ENCODE results near the gene SCN3A.

The SCN3A gene

GRCh38 chr2:165112133-165112573, 91.7 kb downstream of the SCN3A start:
- no peak for DNase-seq (ENCODE audit: low spot score)

DNA sequence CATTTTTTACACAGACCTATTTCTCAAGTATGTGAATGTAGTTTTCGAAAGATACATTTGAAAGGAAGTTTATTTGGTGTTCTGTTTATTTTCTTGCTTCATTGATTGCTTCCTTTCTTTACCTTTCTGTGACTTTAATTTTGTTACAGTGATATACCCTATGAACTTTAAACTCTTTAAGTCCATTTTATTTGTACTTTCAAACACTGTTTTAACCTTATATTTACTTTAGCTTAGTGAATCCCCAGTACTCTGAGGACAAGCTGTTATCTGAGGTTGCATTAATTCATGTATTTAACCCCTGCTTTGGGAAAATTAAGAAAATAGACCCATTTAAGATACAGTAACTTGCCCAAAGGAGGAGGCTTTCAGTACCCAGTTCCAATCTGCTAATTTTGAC, 93.5 kb downstream of the SCN3A start:
- DNase-seq (ENCODE audit: low spot score): no peak

DNA sequence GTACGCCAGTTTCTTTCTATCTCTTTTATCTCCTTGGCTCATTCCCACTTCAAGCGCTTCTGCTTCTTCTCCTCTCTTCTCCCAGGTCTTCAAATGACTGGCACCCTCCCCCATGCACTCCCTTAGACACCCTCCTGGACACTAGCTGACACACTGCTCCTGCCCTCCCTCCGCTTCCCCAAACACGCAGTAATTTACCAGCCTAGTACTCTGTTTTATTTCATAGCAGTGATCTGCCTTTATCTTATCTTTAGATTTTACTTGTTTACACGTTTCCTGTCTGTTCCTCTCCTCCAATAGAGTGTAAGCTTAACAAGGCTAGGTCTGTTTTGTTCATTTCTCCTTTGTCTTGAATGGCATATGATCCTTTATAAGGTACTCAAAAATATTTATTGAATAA, 93.9 kb downstream of the SCN3A start:
- DNase-seq (ENCODE audit: low spot score): no peak

DNA sequence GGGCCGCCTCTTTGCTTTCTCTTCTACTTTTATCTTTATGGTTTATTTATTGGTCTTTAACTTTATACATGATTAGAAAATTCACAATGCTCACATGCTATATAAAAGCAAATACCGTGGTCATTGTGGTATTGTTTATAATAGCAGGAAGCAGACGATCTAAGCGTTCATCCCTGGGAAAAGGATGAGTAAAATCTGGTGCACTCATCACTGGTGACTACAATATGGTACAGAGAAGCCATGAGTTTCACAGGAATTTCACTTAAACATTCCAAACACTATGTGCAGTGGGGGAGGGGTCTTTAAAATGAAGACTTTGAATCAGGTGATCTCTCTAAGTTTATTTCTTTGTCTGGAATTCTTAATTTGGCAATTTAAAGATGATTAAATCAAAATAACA, 97.9 kb downstream of the SCN3A start:
- peak; percentile 2 for DNase-seq (ENCODE audit: low spot score)

- no peak for DNase-seq (ENCODE audit: low spot score)
Measured at GRCh38 chr2:165087933-165088901, 115.6 kb downstream of the SCN3A start.

- DNase-seq (ENCODE audit: low spot score): no peak
Measured at GRCh38 chr2:165086337-165086736, 117.5 kb downstream of the SCN3A start.

GRCh38 chr2:165083326-165083725, 120.5 kb downstream of the SCN3A start:
- no peak for DNase-seq (ENCODE audit: low spot score)

DNA sequence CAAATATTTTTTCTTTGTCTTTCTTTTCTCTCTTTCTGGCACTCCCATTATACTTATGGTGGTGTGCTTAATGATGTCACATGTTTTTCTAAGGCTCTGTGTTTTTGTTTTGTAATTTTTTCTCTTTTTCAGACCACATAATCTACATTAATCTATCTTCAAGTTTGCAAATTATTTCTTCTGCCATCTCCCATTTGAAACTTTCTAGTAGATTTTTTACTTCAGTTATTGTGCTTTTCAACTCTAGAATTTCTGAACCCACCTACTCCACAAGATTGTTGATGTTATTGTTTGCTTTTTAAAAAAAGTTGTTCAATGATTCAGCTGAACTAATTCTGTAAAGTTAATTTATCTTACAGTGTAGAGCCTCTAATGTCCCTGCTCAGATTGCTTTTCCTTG, 121.4 kb downstream of the SCN3A start:
- no peak for DNase-seq (ENCODE audit: low spot score)

- DNase-seq (ENCODE audit: low spot score): no peak
Measured at GRCh38 chr2:165081276-165081675, 122.6 kb downstream of the SCN3A start.

DNA sequence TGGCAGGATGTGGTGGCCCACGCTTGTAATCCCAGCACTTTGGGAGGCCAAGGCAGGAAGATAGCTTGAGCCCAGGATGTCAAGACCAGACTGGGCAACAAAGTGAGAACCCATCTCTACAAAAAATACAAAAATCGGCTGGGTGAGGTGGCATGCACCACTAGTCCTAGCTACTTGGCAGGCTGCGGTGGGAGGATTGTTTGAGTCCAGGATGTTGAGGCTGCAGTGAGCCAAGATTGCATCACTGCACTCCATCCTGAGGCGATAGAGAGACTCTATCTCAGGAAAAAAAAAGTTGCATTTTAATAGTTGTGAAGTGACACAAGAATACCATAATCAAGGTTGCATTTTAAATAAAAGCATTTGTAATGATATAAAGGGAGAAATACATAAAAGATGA, 124.4 kb downstream of the SCN3A start:
- no peak for DNase-seq (ENCODE audit: low spot score)

DNA sequence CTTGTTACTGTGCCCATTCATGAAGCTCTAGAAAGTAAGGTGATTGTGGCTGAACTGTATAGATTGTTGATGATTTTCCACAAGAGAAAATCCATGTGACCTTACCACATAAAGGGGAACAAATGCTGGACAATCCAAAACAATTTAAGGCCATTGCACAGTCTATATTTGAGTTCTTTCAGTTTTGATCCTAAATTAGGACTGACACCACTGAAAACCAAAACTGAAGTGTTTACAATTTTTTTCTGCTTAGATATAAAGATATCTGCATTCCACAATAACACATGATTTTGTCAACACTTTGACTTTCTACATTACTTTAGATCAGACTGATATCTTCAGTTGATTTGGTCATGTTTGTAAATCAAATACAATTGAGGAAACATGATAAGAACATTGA, 124.9 kb downstream of the SCN3A start:
- no peak for DNase-seq (ENCODE audit: low spot score)

DNA sequence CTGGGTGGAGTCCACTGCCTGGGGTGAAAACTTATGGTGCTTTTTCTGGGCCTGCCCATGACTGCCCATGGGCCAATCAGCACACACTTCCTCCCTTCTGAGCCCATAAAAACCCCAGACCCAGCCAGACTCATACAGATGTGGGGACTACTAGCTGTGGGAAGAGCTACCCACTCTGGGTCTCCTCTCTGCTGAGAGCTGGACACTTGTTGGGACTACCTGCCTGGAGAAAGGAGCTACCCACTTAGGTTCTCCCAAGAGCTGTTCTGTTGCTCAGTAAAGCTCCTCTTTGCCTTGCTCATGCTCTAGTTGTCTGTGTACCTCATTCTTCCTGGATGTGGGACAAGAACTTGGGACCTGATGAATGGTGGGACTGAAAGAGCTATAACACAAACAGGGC, 129.0 kb downstream of the SCN3A start:
- no peak for DNase-seq (ENCODE audit: low spot score)

GRCh38 chr2:165074323-165074722, 129.5 kb downstream of the SCN3A start:
- DNase-seq (ENCODE audit: low spot score): no peak

GRCh38 chr2:165070076-165070475, 133.8 kb downstream of the SCN3A start:
- DNase-seq (ENCODE audit: low spot score): no peak

- DNase-seq (ENCODE audit: low spot score): peak; percentile 12
Measured at GRCh38 chr2:165069151-165069550, 134.7 kb downstream of the SCN3A start.

DNA sequence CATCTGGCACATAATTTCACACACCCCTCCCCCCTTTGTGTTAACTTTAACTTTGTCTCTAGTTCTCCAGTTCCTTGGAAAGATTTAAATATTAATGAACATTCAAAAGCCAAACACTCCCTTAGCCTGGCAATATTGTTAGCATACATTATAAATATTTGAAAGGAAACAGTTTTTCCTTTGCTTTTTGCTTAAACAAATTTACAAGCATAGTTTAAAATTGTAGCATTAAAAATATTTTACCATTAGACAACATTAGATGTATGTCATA, 135.4 kb downstream of the SCN3A start:
- no peak for DNase-seq (ENCODE audit: low spot score)

GRCh38 chr2:165067643-165068486, 136.0 kb downstream of the SCN3A start:
- peak; percentile 64 for DNase-seq (ENCODE audit: low spot score)

DNA sequence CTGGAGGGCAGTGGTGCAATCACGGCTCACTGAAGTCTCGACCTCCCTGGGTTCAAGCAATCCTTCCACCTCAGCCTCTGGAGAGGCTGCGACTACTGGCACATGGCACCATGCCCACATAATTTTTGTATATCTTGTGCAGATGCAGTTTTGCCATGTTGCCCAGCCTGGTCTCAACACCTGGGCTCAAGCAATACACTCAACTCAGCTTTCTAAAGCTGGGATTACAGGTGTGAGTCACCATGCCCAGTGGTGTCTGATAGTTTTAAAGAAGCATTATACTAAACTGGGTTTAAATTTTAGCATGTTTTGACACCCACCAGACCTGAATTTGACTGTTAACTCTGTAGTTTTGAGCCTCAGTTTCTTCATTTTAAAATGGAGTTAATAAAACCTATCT, 139.1 kb downstream of the SCN3A start:
- DNase-seq (ENCODE audit: low spot score): no peak

DNA sequence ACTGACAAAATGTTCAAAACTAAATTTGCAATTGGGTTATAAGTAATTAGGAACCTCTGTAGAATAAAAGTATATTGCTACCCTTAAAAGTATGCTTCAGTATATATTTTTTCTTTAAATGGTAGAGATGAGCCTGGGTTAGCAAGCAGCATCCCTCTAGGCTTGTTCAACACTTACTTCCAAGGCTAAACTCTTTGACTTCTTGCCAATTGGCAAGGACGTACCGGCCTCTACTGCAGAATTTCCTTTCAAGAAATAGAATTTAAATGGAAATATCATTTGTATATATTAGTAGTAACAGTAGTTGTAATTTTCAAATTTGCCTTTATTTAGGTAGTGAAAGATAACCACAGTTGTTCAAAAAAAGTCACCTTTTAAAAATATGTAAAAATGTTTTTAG, 143.4 kb downstream of the SCN3A start:
- DNase-seq (ENCODE audit: low spot score): no peak

DNA sequence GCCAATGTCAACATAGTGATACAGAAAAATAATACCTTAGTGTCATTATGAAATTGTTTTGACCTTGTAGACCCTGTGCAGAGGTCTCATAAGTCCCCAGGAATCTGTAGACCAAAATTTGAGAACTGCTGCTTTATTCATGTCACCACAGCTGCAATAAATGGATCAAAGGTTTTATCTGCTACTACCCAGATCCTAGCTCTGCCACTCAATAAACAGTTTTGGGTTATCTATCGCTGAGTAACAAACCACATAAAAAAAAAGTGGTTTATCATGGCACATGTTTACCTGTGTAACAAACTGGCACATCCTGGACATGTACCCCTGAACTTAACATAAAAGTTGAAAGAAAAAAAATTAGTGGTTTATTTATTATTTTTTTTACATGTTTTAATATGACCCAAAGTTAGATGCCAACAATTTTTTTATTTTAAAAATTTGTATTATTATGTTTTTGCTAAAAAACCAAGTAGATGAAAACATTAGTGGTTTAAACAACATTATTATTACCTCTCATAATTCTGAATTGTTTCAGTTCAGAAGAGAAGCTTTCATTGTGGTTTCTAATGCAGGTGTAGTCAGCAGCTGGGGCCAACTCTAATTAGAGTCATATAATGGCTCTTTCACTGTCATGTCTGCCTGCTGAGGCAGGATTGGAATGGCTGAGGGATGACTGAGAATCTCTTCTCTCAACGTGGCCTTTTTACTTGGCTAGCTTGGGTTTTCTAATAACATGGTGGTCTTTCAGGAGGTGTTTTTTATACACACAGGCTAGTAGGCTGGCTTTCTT, 145.2 kb downstream of the SCN3A start:
- DNase-seq (ENCODE audit: low spot score): no peak

DNA sequence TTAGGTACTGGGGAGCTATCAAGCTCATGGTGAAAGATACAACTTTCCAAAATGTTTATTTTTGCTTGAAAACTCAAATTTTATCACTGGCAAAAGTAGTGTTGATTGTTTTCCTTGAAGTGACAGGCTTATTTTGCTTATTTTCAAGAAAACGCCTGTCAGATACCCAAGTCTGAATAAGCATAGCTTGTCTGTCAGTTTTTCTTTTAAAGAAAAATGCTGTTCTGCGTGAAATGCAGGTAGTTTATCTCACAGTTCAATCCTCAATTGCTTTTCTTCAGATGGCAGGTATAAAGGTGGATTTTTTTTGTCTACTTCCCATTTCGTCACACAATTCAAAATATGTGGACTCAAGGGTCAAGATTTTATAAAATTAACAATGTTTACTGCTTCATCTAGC, 145.9 kb downstream of the SCN3A start:
- no peak for DNase-seq (ENCODE audit: low spot score)

DNA sequence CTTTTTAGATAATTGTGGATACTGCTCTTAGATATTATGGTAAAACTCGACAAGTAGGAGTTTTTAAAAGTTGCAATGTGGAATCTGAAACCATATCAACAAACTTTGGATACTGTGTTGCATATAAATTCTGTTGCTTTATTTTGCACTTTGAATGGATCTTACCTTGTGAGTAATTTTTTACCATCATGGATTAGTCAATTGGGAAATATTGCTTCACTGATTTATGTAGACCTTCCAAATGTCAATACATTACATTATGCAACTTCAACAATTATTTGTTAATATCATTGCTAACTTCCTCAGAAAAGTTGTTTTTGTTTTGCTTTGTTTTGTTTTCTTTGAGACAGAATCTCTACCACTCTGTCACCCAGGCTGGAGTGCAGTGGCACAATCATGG, 146.5 kb downstream of the SCN3A start:
- DNase-seq (ENCODE audit: low spot score): no peak

All from hepatic stellate cell (primary cell).